Measurements from ENCODE around the gene WDFY3.

Gene WDFY3

GRCh38 chr4:84623661-84624060, 342.8 kb downstream of the WDFY3 start:
- no peak overlapping the region for H3K4me3 ChIP-seq (replicated peaks in 1 of 2; ENCODE audit: low read depth in 2 of 2, low read length in 2 of 2)
- DNase-seq (ENCODE audit: low read depth in 2 of 2) = no peak
- TF ChIP-seq CTCF (IDR thresholded peaks at IDR 0.05; ENCODE audit: low read depth, low read length) = no peak

- peak in 1 of 2 donors; percentile 5 for DNase-seq (ENCODE audit: low read depth in 2 of 2)
- H3K4me3 ChIP-seq (replicated peaks in 1 of 2; ENCODE audit: low read depth in 2 of 2, low read length in 2 of 2) = no peak overlapping the region
- TF ChIP-seq CTCF (IDR thresholded peaks at IDR 0.05; ENCODE audit: low read depth, low read length) = no peak
Observed at GRCh38 chr4:84622959-84623358, 343.5 kb downstream of the WDFY3 start.

Measured in cardiac fibroblast (primary cell).